ENCODE data around the gene CCDC159.
"Not testable (repeated sequence)": the region's sequence is repeated elsewhere in the genome, so short reads cannot be mapped to it uniquely, and the experiment has no call there.

The CCDC159 gene

GRCh38 chr19:11338121-11338520 lies 8.2 kb upstream of the CCDC159 start:
- DNase-seq (ENCODE audit: low read depth, low spot score) = no peak

- no peak for DNase-seq (ENCODE audit: low read depth, low spot score)
Measured at GRCh38 chr19:11338569-11339253, 7.6 kb upstream of the CCDC159 start.

GRCh38 chr19:11339254-11340098 lies 6.8 kb upstream of the CCDC159 start, which contains the start of gene RAB3D:
RAB3D (minus strand) TSS chr19:11339657; CDS start chr19:11337399, 2,258 bp downstream.
- DNase-seq (ENCODE audit: low read depth, low spot score) = peak; percentile 91

GRCh38 chr19:11340099-11340467 lies 6.2 kb upstream of the CCDC159 start:
- DNase-seq (ENCODE audit: low read depth, low spot score) = not testable (repeated sequence)

GRCh38 chr19:11342429-11342828 lies 3.9 kb upstream of the CCDC159 start:
- no peak for DNase-seq (ENCODE audit: low read depth, low spot score)

- DNase-seq (ENCODE audit: low read depth, low spot score) = no peak
Measured at GRCh38 chr19:11345122-11345803, 1.1 kb upstream of the CCDC159 start.

GRCh38 chr19:11347546-11348039 lies 1.3 kb downstream of the CCDC159 start:
- DNase-seq (ENCODE audit: low read depth, low spot score) = no peak

GRCh38 chr19:11349171-11349570 lies 2.9 kb downstream of the CCDC159 start:
- no peak for DNase-seq (ENCODE audit: low read depth, low spot score)

GRCh38 chr19:11354102-11354501 lies 7.8 kb downstream of the CCDC159 start:
- DNase-seq (ENCODE audit: low read depth, low spot score) = not testable (repeated sequence)

GRCh38 chr19:11355160-11356073 lies 9.1 kb downstream of the CCDC159 start, which contains the start of gene PLPPR2:
PLPPR2 (plus strand) TSS chr19:11355432; CDS start chr19:11357674, 2,242 bp downstream.
- peak; percentile 96 for DNase-seq (ENCODE audit: low read depth, low spot score)

GRCh38 chr19:11356074-11356397 lies 9.7 kb downstream of the CCDC159 start:
- no peak for DNase-seq (ENCODE audit: low read depth, low spot score)

- no peak for DNase-seq (ENCODE audit: low read depth, low spot score)
Measured at GRCh38 chr19:11356676-11357550, 10.6 kb downstream of the CCDC159 start.

GRCh38 chr19:11359421-11359820 lies 13.1 kb downstream of the CCDC159 start:
- no peak for DNase-seq (ENCODE audit: low read depth, low spot score)

- peak; percentile 24 for DNase-seq (ENCODE audit: low read depth, low spot score)
Measured at GRCh38 chr19:11361037-11361770, 14.9 kb downstream of the CCDC159 start.

GRCh38 chr19:11361771-11362731 lies 15.7 kb downstream of the CCDC159 start:
- DNase-seq (ENCODE audit: low read depth, low spot score) = no peak

GRCh38 chr19:11363881-11364280 lies 17.6 kb downstream of the CCDC159 start:
- no peak for DNase-seq (ENCODE audit: low read depth, low spot score)

GRCh38 chr19:11364296-11364904 lies 18.1 kb downstream of the CCDC159 start:
- DNase-seq (ENCODE audit: low read depth, low spot score) = no peak

- no peak for DNase-seq (ENCODE audit: low read depth, low spot score)
Measured at GRCh38 chr19:11364935-11365334, 18.6 kb downstream of the CCDC159 start.
